Stimulated activated CD4-positive, alpha-beta T cell treated with anti-CD3 and anti-CD28 coated beads, Interleukin-2, amount 100 ng/mL, for 4 hours (primary cell): ENCODE measurements around the gene GBGT1.
"Not testable (repeated sequence)": the region's sequence is repeated elsewhere in the genome, so short reads cannot be mapped to it uniquely, and the experiment has no call there.

Source experiments
- DNase-seq: peaks from one replicate; pipeline ENCODE4 v3.0.0-alpha.2; 2020; ENCODE audit warnings: low read depth

GBGT1 gene

DNA sequence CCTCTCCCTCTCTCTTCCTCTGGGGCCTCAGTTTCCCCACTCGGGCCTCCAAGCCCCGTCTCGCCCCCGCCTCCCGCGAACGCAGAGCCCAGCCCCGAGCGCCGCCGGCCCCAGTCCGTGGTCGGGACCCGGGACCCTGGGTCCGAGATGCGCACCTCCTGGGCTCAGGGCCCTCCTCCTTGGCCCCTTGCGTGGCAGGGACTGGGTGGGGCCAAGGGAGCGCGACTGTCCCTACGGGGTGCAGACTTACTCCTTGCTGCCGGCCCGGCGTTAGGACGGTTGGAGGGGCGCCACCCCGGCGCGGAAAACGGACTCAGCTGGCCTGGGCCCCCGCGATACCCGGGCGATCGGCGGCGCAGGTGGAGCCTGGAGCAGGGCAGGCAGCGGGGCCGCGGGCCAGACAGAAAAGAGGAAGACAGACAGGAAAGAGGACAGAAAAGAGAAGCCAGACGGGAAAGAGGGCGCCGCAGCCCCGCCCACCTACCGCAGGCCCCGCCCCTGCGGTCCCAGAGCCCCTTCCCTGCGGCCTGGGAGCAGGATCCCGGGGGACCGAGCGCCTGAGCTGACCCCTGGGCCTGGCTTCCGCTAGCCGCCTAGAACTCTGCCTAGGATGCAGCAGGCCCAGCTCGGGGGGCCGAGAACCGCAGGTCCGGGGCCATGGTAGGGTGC lies at the start of gene GBGT1:
Gene GBGT1, minus strand, starts transcription at position 411 of the 669 bp plus-strand sequence. CDS start 1,502 bp downstream, outside the sequence.
- no peak for DNase-seq

DNA sequence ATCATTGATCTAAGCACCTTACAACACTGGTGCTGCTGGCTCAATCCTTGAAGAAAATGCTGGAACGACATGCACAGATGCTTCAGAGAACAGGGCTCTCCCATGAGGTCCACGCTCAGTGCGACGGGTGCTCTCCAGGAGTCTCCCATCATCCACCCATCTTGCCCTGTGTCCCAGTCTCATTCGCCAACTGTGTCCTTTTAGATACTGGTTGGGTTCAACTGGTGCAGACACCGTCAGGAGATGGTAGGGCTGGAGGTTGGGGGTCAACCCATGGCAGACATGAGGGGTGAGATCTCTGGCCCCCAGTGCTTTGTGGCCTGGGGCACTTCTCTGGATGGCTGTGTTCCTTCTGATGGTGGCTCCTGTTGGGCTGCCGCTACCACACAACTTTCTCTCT lies 46.9 kb upstream of the GBGT1 start:
- DNase-seq: no peak

DNA sequence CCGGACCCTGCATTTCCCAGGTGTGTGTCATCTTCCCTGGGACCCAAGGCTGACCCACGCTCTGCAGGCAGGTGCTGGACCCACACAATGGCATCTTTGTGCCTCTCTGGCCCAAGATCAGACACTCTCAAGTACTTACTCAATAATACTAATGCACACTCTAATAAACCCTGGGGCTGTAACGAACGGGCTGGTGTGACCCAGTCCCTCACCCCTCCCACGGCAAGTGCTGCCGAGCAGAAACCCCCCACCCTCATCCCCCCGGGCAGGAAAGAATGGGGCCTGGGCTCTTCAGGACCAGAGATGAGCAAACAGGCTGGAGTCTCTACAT lies 46.5 kb upstream of the GBGT1 start:
- DNase-seq: no peak

DNA sequence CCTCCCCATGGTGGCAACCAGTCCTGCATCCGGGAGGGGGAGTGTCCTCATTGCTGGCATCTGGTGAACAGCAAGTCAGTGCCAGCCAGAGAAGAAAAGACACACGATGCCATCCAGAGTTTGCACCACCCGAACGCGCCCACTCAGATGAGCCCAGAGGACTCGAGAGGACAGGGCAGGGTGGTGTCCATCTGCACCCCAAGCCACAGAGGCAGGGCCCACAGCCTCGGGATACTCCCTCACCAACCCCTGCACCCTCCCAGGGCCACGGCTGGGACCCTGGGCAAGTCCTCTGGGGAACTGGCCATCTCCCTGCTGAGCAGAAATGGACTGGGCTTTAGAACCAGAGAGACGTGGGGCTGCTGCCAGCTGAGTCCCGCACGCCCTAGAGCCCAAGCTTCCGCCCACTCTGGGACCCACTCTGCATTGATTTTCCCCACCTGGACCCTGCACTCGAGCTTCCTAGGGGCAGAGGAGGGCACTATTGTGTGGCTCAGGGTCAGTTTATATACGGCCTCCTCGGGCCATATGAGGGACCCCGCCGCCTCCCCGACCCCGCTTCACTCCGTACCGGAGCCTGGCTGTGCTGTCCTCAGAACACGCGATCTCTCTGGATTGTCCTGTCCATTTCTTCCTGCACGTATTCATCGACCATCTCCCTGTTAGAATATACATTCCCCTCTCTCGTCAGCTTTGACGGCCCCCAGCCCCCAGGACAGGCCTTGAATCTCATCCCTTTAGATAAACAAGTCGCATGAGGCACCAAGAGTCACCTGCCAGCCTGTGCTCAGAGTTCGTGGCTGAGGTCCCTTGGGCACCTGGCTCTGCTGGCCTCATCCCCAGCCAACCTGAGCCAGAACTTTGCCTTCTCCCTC lies 45.9 kb upstream of the GBGT1 start:
- not testable (repeated sequence) for DNase-seq

DNA sequence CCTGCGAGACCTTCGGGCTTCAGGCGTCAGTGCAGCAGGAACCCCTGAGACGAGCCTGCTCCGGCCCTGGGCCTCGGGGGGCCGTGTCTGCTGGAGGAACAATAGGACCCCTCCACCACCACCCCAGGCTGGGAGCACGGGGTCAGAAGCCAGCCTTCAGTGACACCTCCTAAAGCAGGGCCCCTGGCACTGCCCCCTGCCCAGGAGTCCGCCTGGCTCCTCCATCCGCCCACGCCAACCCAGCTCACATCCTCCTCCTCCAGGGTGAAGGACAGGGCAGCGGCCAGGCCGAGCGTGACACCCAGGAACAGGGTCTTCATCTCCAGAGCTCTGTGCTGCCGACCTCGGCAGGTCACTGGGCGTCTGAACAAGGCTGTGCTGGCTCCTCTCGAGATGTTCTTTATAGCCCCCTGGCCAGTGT lies 45.2 kb upstream of the GBGT1 start, which contains the start of gene OBP2B:
Gene OBP2B, minus strand, starts transcription at position 371 of the 421 bp plus-strand sequence. Its CDS starts 51 bp downstream, at position 320.
- not testable (repeated sequence) for DNase-seq

DNA sequence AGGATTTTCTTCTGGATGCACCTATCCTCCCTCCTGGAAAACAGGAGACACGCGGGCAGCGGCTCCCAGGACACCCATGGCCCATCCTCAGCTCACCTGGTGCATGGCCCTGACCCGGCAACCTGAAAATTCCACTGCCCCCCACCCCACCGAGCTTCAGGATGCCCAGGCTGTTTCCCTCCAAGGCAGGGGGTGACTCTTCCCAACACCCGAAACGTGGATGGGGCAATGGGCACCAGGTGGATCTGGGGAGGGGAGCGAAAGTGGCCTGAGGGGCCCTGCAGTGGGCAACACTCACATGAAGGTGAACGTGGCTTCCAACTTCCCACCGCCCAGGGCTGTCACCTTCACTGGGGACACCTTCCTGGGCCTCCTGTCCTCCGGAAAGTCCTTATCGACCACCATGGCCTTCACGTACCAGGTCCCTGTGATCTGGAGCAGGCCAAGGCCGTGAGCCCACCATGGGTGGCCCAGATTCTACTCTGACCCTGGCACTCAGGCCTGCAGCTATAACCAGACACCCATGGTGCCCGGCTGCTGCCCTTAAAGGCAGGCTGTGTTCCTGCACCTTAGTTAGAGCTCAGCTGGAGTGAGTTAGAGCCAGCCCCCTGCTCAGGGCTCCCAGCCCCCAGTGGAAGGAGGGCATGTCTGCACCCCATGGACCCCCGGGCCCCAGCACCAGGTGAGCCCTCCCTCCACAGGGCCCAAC lies 44.6 kb upstream of the GBGT1 start:
- DNase-seq: not testable (repeated sequence)

DNA sequence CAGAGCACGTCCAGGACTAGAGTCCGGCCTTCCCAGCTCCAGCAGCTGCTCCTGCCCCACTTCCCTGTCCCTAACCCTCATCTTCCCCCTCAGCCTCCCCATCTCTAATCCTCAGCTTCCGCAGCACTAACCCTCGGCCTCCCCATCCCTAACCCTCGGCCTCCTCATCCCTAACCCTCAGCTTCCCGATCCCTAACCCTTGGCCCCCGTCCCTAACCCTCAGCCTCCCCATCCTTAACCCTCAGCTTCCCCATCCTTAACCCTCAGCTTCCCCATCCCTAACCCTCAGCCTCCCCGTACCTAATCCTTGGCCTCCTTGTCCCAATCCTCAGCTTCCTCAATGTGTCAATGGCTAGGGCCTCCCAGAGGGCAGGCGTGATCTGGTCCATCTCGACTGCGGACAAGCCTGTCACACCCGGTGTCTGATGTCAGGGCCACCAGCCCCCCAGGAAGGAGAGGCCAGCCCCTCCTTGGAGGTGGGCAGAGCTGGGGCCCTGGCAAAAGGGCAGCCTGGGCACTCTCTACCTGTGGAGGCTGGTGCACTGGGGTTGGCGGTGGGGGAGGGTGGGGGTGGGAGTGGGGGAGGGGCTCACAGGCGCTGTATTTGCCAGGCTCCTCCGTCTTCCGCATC lies 43.9 kb upstream of the GBGT1 start:
- no peak for DNase-seq

DNA sequence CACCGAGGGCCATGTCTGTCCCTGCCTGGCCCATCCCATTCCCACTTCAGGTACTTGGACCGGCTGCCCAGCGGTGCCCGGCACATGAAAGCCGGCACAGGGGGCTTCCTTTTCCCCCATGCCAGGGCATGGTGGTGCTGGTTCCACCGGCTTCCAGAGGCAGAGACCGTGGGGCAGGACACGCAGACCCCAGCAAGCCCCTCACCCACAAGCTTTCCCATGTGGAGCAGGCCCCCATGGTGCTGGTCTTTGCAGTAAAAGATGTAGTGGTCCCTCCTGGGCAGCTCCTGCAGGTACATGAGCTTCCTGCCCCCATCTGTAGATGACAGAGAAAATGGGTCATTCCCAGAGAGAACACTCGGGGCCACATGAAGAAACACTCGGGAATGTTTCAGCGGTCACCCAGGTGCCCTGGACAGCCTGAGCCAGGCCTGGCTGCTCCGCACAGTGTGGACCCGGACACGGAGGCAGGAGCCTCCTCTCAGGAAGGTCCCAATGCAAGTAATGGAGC lies 43.4 kb upstream of the GBGT1 start:
- DNase-seq: no peak

DNA sequence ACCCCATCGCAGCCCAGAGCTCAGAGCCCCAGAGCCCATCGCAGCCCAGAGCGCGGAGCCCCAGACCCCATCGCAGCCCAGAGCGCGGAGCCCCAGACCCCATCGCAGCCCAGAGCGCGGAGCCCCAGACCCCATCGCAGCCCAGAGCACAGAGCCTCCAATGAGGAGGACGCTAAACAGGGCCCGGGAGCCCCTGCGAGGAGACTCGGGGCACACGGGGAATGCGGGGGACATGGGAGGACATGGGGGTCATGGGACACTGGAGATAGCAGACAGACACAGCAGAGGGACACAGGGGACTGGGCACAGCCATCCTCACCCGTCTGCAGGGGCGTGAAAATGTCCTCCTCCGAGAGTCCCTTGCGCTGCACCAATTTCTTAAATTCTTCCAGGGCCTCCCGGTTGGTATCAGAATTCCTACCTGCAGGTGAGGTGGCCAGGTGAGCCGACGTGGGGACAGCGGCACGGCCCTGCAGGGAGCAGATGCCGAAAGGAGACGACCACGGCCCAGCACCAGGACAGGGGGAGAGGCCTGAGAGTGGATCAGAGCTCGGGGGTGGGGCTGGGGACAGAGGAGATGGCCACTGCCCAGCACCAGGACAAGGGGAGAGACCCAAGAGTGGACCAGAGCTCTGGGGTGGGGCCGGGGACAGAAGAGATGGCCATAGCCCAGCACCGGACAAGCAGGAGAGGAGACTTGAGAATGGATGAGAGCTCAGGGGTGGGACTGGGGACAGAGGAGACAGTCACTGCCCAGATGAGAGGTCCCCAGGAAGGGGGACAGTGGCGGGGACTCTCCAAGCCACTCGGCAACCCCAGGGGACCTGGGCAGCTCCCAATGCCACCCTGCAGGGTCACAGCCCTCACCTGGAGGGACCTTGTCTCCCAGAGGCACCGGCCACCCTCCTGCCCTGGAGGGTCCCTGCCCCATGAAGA lies 42.5 kb upstream of the GBGT1 start:
- DNase-seq: no peak

DNA sequence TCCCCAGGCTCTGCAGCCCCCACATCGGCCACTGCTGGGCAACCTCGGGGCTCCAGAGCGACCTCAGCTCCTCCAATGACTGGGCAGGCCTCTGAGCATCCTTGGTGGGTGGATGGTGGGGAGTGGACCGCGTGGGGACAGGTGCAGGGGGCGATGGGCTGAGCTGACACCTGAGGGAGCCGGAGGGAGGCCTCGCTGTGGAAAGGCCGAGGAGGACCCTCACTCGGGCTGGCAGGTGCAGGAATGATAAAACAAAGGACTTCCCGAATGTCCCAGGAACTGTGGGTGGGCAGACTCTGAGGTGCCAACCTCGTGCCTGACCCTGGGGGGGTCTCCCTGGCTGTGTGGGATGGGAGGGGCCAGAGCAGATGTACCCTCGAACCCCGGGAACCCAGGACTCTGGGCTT lies 41.8 kb upstream of the GBGT1 start:
- not testable (repeated sequence) for DNase-seq

DNA sequence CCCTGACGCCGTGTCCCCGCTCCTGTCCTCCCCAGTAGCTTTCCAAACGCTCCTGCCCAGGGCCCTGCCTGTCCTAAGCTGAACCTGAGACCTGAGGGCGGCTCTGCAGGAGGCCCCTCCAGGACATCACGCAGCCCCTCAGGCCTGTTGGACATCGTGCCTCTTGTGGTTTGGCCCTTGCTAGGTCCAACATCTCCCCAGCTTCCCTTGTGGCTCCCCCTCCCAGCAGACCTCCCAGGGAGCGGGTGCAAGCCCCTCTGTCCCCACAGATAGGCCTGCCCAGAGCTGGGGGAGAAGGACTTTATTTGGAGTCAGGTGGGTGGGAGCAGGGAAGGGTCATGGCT lies 41.3 kb upstream of the GBGT1 start:
- no peak for DNase-seq

DNA sequence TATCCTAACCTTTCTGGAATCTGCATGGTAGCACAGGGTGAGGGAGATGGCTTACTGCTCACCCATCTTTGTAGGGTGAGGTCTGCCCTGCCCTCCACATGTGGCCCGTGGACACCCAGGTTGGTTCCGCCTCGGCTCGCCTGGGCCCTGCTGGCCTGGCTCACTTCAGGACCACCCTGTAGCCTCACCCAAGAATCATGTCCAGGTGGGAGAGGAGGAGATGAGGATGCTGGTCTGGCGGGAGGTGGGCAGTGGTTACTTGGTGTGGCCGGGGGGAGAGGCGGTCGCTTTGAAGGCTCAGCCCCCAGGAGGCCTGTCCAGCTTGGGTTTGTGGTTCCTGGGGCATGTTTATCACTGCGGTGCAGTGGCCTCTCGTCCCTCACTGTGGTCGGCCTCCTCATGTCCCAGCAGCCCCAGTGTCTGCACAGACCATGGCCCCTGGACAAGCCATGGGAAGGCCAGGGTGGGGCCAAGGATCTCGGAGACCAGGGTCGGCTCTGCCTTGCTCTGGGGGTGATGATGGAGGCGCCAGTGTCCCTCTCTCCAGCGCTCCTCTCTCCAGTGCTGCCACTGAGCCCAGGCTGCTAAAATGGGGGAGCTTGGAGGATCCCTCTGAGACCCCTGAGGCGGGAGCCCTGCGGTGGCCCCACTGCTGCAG lies 40.8 kb upstream of the GBGT1 start:
- DNase-seq: no peak

DNA sequence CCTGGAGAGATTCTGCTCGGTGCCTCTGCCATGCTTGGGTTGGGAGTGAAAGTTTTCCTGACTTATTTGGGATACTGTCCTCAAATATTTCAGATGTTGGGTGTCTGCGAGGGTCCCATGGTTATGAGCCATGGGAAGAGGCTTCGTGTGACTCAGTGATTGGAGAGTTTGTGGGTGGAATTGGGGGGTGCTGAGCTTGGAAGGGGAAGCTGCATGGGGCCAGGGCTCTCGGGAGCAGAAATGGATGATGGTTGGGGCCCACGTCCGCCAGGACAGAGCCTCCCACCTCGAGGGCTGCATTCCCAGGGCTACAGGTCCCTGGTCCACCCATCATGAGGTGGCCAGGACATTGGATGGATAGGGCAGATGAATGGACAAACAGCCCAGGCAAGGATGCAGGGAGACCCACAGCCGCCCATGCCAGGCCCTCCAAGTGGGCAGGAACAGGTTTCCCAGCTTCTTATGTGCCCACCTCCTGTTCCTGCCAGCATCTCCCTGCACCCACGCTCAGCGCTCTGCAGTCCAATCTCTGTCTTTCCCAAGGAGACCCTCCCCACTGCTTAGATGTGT lies 39.9 kb upstream of the GBGT1 start:
- no peak for DNase-seq

DNA sequence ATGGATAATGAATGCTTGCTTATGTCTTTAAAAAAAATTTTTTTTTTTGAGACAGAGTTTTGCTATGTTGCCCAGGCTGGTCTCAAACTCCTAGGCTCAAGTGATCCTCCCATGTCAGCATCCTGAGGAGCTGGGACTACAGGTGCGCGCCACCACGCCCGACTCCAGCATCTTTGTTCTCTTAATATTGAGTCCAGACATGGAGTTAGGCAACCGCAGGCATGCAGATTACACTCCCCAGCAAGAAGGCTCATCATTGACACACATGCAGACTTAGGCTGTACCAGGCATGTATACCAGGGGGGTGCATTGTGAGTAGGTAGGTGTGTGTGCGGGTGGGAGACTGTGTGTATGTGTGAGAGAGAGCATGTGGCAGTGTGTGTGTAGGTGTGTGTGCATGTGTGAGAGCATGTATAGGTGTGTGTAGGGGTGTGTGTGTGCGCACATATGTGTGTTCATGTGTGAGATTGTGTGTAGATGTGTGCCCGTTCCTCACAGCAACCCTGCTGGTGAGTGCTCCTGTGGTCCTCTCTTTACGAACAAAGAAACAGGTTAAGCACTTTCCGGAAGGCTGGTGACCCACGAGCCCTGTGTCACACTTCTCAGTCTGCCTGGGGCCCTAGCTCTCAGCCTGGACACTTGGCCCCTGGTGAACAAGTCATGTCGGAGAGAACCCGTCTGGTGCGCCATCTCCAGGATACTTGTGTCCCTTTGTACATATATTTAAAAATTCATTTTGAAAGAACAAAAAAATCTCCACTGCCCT lies 39.2 kb upstream of the GBGT1 start:
- no peak for DNase-seq

DNA sequence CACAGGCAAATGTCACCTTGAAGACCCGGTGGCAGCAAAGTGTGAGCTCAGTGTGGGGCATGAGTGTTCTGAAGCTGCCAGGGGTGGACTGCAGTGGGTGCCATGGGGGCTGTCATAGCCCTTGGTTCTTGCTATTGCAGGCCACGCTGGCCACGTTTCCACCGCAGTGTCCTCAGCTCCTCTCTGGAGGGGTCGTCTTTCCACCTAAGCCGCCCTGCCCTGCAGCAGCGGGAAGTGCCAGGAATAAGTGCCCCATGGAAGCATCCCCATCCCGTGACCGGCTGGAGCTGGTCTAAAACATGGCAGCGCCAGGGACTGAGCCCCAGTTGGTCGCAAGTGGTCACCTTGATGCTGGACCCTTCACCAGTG lies 38.4 kb upstream of the GBGT1 start:
- no peak for DNase-seq

DNA sequence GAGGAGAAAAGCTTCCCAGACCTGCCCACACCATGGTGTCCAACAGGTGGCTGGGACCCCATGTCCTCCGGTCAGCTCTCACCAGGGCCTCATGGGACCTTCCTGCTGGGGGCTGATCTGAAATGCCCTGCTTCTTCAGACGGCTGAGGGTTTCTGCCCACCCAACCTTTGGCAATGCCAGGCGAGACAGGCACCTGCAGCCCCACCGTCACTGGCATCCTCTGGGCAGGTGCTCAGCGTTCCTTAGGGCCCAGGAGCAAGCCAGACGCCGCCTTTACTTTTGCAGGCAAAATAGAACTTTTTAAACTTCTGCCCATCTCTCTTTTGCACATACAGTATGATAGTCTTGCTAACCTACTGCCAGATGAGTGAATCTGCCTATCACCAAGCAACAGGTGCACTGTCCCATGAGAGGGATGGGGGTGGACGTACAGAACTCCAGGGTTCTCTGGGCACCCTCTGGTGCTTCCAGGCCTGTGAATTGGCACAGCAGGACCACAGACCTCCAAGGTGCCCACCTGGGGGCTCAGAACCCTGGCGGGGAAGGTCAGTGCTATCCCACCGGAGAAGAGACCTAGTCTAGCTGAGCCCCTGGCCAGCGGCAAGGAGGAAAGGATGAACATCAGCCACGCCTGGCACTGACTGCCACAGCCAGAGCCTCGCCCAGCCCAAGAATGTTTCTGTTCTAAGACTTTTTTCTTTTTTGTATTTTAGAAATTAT lies 37.9 kb upstream of the GBGT1 start:
- DNase-seq: no peak

DNA sequence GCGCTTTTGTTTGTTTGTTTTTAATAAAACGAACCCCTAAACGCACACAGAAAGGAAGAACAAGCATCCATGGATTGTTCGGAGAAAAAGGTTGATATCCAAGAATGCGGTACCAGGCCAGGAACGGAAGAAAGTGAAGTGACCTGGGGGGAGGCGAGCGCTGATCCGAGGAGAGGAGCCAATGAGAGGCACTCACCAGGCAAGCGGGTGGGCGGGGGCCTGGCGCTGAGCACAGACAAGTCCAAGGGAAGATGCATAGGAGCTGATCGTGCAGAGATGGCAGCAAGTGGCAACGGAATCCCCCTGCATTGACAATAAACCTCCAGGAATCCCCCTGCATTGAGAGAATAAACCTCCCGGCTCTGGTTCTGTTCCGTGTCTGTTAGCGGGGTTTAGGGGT lies 36.9 kb upstream of the GBGT1 start:
- DNase-seq: no peak

DNA sequence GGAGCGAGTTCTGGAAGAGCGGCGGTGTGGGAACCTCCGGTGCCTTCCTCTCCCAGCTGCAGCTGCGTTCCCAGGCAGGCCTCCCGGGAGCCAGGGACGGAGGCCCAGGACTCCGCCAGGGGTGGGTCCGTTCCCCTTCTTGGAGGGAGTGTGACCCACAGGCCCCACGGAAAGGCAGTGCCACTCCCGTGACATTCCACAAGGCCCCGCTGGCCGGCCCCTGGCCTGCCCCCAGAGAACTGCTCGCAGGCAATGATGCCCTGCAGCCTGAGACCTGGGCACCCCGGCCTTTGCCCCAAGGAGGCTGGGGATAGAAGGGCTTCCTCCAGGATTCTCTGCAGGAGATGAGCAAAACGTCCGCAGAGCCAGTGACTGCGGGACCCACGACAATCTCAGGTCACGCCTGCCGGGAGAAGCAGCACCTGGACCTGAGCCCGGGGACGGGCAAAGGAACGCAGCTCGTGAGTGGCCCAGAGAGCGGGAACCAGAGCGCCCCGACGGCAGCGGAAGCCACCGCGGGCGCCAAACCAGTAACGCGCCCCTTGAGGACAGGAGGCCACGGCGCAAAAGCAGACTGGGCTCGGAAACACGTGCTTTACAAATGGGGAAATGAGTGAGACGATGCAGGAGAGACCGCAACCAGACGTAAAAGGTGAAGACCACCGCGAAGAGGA lies 36.1 kb upstream of the GBGT1 start:
- no peak for DNase-seq
